ENCODE data around the gene HOXC9. TPM values are rescaled to one million over a fixed set of nuclear protein-coding genes. Genes with fewer than 3 reads are reported as not detected.

The HOXC9 gene
- total and polyA plus RNA-seq, 9 donors: 12.6 to 19.2 (median 15.6) TPM

GRCh38 chr12:53982648-53983567 is 17.1 kb upstream of the HOXC9 start:
- Histone ChIP-seq H3K9me3 (replicated peaks; ENCODE audit: control insufficient read depth, low read depth, low read length) (no peaks in the 10 kb centered on the region), H3K27me3 (ENCODE audit: control insufficient read depth, insufficient read depth, low read length) (peaks cover 80% of the 10 kb centered on the region), H3K27ac (ENCODE audit: low read length) (peak overlapping the region; percentile 98), H3K4me1 (ENCODE audit: control insufficient read depth, insufficient read depth, low read length) (peaks cover 70% of the 10 kb centered on the region), H3K4me3 (ENCODE audit: low read length) (peak overlapping the region; percentile 54), H3K36me3 (ENCODE audit: control insufficient read depth, insufficient read depth, low read length) (no peaks in the 10 kb centered on the region)
- peak; percentile 38 for DNase-seq
- WGBS (ENCODE audit: insufficient coverage): 9% methylated on average over 11 of the region's 26 CpGs

- Histone ChIP-seq H3K4me3 (ENCODE audit: low read length) (peak overlapping the region; percentile 54), H3K27me3 (ENCODE audit: control insufficient read depth, insufficient read depth, low read length) (peaks cover 80% of the 10 kb centered on the region), H3K27ac (ENCODE audit: low read length) (peak overlapping the region; percentile 98), H3K9me3 (replicated peaks; ENCODE audit: control insufficient read depth, low read depth, low read length) (no peaks in the 10 kb centered on the region), H3K36me3 (ENCODE audit: control insufficient read depth, insufficient read depth, low read length) (no peaks in the 10 kb centered on the region), H3K4me1 (ENCODE audit: control insufficient read depth, insufficient read depth, low read length) (peaks cover 70% of the 10 kb centered on the region)
- peak; percentile 73 for DNase-seq
- WGBS (ENCODE audit: insufficient coverage): 12% methylated on average over 12 of the region's 17 CpGs
These were observed 16.4 kb upstream of the HOXC9 start for GRCh38 chr12:53983568-53983949.

- Histone ChIP-seq H3K36me3 (ENCODE audit: control insufficient read depth, insufficient read depth, low read length) (no peaks in the 10 kb centered on the region), H3K4me1 (ENCODE audit: control insufficient read depth, insufficient read depth, low read length) (peaks cover 70% of the 10 kb centered on the region), H3K27me3 (ENCODE audit: control insufficient read depth, insufficient read depth, low read length) (peaks cover 80% of the 10 kb centered on the region), H3K27ac (ENCODE audit: low read length) (peak overlapping the region; percentile 98), H3K4me3 (ENCODE audit: low read length) (peak overlapping the region; percentile 54), H3K9me3 (replicated peaks; ENCODE audit: control insufficient read depth, low read depth, low read length) (no peaks in the 10 kb centered on the region)
- DNase-seq: peak; percentile 73
- WGBS (ENCODE audit: insufficient coverage): 3% methylated on average over 14 of the region's 30 CpGs
These were observed 15.9 kb upstream of the HOXC9 start for GRCh38 chr12:53983950-53984572.

GRCh38 chr12:53984901-53985691 is 14.9 kb upstream of the HOXC9 start, which contains the start of gene HOXC10:
Gene HOXC10, plus strand, starts transcription at chr12:53985146. Its CDS starts 114 bp downstream, at chr12:53985260.
- WGBS (ENCODE audit: insufficient coverage): under 1% methylated on average over 30 of the region's 55 CpGs
- peak within 1 kb of the TSS; percentile 75 for H3K4me3 ChIP-seq (ENCODE audit: low read length)
- H3K9me3 ChIP-seq (replicated peaks; ENCODE audit: control insufficient read depth, low read depth, low read length): no peaks in the 10 kb centered on the region
- peaks cover 68% of the 10 kb centered on the region for H3K4me1 ChIP-seq (ENCODE audit: control insufficient read depth, insufficient read depth, low read length)
- peak within 1 kb of the TSS; percentile 99 for H3K27ac ChIP-seq (ENCODE audit: low read length)
- DNase-seq: peak; percentile 100
- peaks cover 76% of the 10 kb centered on the region for H3K27me3 ChIP-seq (ENCODE audit: control insufficient read depth, insufficient read depth, low read length)
- H3K36me3 ChIP-seq (ENCODE audit: control insufficient read depth, insufficient read depth, low read length): no peaks in the 10 kb centered on the region

- Histone ChIP-seq H3K27ac (ENCODE audit: low read length) (peak overlapping the region; percentile 99), H3K27me3 (ENCODE audit: control insufficient read depth, insufficient read depth, low read length) (peaks cover 73% of the 10 kb centered on the region), H3K4me3 (ENCODE audit: low read length) (peak overlapping the region; percentile 75), H3K36me3 (ENCODE audit: control insufficient read depth, insufficient read depth, low read length) (no peaks in the 10 kb centered on the region), H3K4me1 (ENCODE audit: control insufficient read depth, insufficient read depth, low read length) (peaks cover 70% of the 10 kb centered on the region), H3K9me3 (replicated peaks; ENCODE audit: control insufficient read depth, low read depth, low read length) (no peaks in the 10 kb centered on the region)
- DNase-seq: peak; percentile 55
- WGBS (ENCODE audit: insufficient coverage): under 1% methylated on average over 16 of the region's 21 CpGs
These were observed 14.3 kb upstream of the HOXC9 start for GRCh38 chr12:53985692-53985993.

- H3K27ac ChIP-seq (ENCODE audit: low read length): peak overlapping the region; percentile 99
- no peak for DNase-seq
- H3K9me3 ChIP-seq (replicated peaks; ENCODE audit: control insufficient read depth, low read depth, low read length): no peaks in the 10 kb centered on the region
- H3K27me3 ChIP-seq (ENCODE audit: control insufficient read depth, insufficient read depth, low read length): peaks cover 72% of the 10 kb centered on the region
- no peaks in the 10 kb centered on the region for H3K36me3 ChIP-seq (ENCODE audit: control insufficient read depth, insufficient read depth, low read length)
- peak overlapping the region; percentile 75 for H3K4me3 ChIP-seq (ENCODE audit: low read length)
- WGBS (ENCODE audit: insufficient coverage): 1% methylated on average over 45 of the region's 50 CpGs
- peaks cover 70% of the 10 kb centered on the region for H3K4me1 ChIP-seq (ENCODE audit: control insufficient read depth, insufficient read depth, low read length)
These were observed 13.8 kb upstream of the HOXC9 start for GRCh38 chr12:53985994-53986685.

- Histone ChIP-seq H3K27me3 (ENCODE audit: control insufficient read depth, insufficient read depth, low read length) (peaks cover 74% of the 10 kb centered on the region), H3K4me1 (ENCODE audit: control insufficient read depth, insufficient read depth, low read length) (peaks cover 71% of the 10 kb centered on the region), H3K27ac (ENCODE audit: low read length) (peak overlapping the region; percentile 99), H3K9me3 (replicated peaks; ENCODE audit: control insufficient read depth, low read depth, low read length) (no peaks in the 10 kb centered on the region), H3K36me3 (ENCODE audit: control insufficient read depth, insufficient read depth, low read length) (no peaks in the 10 kb centered on the region), H3K4me3 (ENCODE audit: low read length) (peak overlapping the region; percentile 75)
- WGBS (ENCODE audit: insufficient coverage): 3% methylated on average over 6 of the region's 21 CpGs
- DNase-seq: no peak
These were observed 13.1 kb upstream of the HOXC9 start for GRCh38 chr12:53986686-53987483.

GRCh38 chr12:53987787-53988230 is 12.2 kb upstream of the HOXC9 start:
- Histone ChIP-seq H3K27ac (ENCODE audit: low read length) (peak overlapping the region; percentile 99), H3K4me1 (ENCODE audit: control insufficient read depth, insufficient read depth, low read length) (peaks cover 73% of the 10 kb centered on the region), H3K27me3 (ENCODE audit: control insufficient read depth, insufficient read depth, low read length) (peaks cover 71% of the 10 kb centered on the region)

More at GRCh38 chr12:53987787-53988230, 12.2 kb upstream of the HOXC9 start:
- Histone ChIP-seq H3K4me3 (ENCODE audit: low read length) (peak overlapping the region; percentile 75), H3K36me3 (ENCODE audit: control insufficient read depth, insufficient read depth, low read length) (no peaks in the 10 kb centered on the region), H3K9me3 (replicated peaks; ENCODE audit: control insufficient read depth, low read depth, low read length) (no peaks in the 10 kb centered on the region)
- no CpG with 5 or more reads among the region's 4 CpGs for WGBS (ENCODE audit: insufficient coverage)
- no peak for DNase-seq

Data from muscle of leg (tissue), 11 donors.